NCI-H446 (cell line): ENCODE measurements around the gene USP32.
"Not testable (repeated sequence)": the region's sequence is repeated elsewhere in the genome, so short reads cannot be mapped to it uniquely, and the experiment has no call there.

Source experiments
- DNase-seq, 2 experiments: peaks; one replicate each; lab custom pipeline; 2025; lab: John Stamatoyannopoulos, UW

USP32 gene

GRCh38 chr17:60333072-60333471 is 58.9 kb downstream of the USP32 start:
- DNase-seq = not testable (repeated sequence)

GRCh38 chr17:60332574-60332973 is 59.4 kb downstream of the USP32 start:
- no peak for DNase-seq

- DNase-seq = no peak
Measured at GRCh38 chr17:60330731-60331130, 61.2 kb downstream of the USP32 start.

GRCh38 chr17:60328679-60329078 is 63.3 kb downstream of the USP32 start:
- no peak for DNase-seq

- no peak for DNase-seq
Measured at GRCh38 chr17:60327901-60328273, 64.0 kb downstream of the USP32 start.

- DNase-seq = no peak
Measured at GRCh38 chr17:60327134-60327900, 64.6 kb downstream of the USP32 start.

GRCh38 chr17:60326702-60327101 is 65.2 kb downstream of the USP32 start:
- no peak for DNase-seq

GRCh38 chr17:60325730-60326524 is 66.0 kb downstream of the USP32 start:
- no peak for DNase-seq

GRCh38 chr17:60323754-60324153 is 68.2 kb downstream of the USP32 start:
- DNase-seq = no peak

- no peak for DNase-seq
Measured at GRCh38 chr17:60322056-60322387, 69.9 kb downstream of the USP32 start.

- no peak for DNase-seq
Measured at GRCh38 chr17:60321336-60322055, 70.4 kb downstream of the USP32 start.

- DNase-seq = no peak
Measured at GRCh38 chr17:60318830-60319229, 73.1 kb downstream of the USP32 start.

GRCh38 chr17:60318326-60318725 is 73.6 kb downstream of the USP32 start:
- no peak for DNase-seq

- no peak for DNase-seq
Measured at GRCh38 chr17:60315650-60316049, 76.3 kb downstream of the USP32 start.

- DNase-seq = not testable (repeated sequence)
Measured at GRCh38 chr17:60314900-60315299, 77.0 kb downstream of the USP32 start.

GRCh38 chr17:60314423-60314822 is 77.5 kb downstream of the USP32 start:
- DNase-seq = no peak

GRCh38 chr17:60311936-60312335 is 80.0 kb downstream of the USP32 start:
- DNase-seq = peak in 1 of 2 experiments; percentile 3

- DNase-seq = no peak
Measured at GRCh38 chr17:60311186-60311585, 80.7 kb downstream of the USP32 start.

GRCh38 chr17:60305141-60305540 is 86.8 kb downstream of the USP32 start:
- no peak for DNase-seq

GRCh38 chr17:60304502-60304901 is 87.4 kb downstream of the USP32 start:
- DNase-seq = no peak

GRCh38 chr17:60303406-60304099 is 88.4 kb downstream of the USP32 start:
- DNase-seq = no peak

- no peak for DNase-seq
Measured at GRCh38 chr17:60301649-60302048, 90.3 kb downstream of the USP32 start.
